HUES48 (cell line): ENCODE measurements around the gene C2CD4C.
"Not testable (repeated sequence)": the region's sequence is repeated elsewhere in the genome, so short reads cannot be mapped to it uniquely, and the experiment has no call there.

Experiments
- H3K27ac ChIP-seq: one replicate; pipeline ENCODE4 v1.7.0; 2013; ENCODE audit warnings: low read depth, low read length, inconsistent platforms
- H3K27me3 ChIP-seq: 2 replicates; pipeline ENCODE4 v1.6.1; 2013; ENCODE audit warnings: mild to moderate bottlenecking, low read length; ENCODE audit not compliant: control insufficient read depth, insufficient read depth
- H3K36me3 ChIP-seq: 2 replicates; pipeline ENCODE4 v1.6.1; 2013; ENCODE audit warnings: low read length; ENCODE audit not compliant: control insufficient read depth, insufficient read depth
- H3K4me1 ChIP-seq: 2 replicates; pipeline ENCODE4 v1.6.1; 2013; ENCODE audit warnings: mild to moderate bottlenecking, low read length; ENCODE audit not compliant: control insufficient read depth, insufficient read depth
- H3K4me3 ChIP-seq: 2 replicates; pipeline ENCODE4 v1.5.1; 2013; ENCODE audit warnings: mild to moderate bottlenecking, low read depth, low read length
- H3K9ac ChIP-seq: 2 replicates; pipeline ENCODE4 v1.6.1; 2013; ENCODE audit warnings: mild to moderate bottlenecking, low read depth, low read length, moderate library complexity
- H3K9me3 ChIP-seq: 2 replicates; pipeline ENCODE4 v1.6.1; 2013; ENCODE audit warnings: low read length; ENCODE audit not compliant: control insufficient read depth, insufficient read depth

The C2CD4C gene

GRCh38 chr19:411723-412355, 2.9 kb upstream of the C2CD4C start:
- H3K36me3 ChIP-seq: no peaks in the 10 kb centered on the region; the same call in 1 of the 2 replicates
- peaks cover 17% of the 10 kb centered on the region for H3K4me1 ChIP-seq
- no peaks in the 10 kb centered on the region for H3K9me3 ChIP-seq
- H3K9ac ChIP-seq: no peak overlapping the region
- no peak overlapping the region for H3K4me3 ChIP-seq
- H3K27me3 ChIP-seq: peaks cover 10% of the 10 kb centered on the region
- H3K27ac ChIP-seq: no peak overlapping the region

GRCh38 chr19:411121-411722, 2.3 kb upstream of the C2CD4C start:
- H3K9me3 ChIP-seq, H3K36me3 ChIP-seq, H3K27ac ChIP-seq, H3K27me3 ChIP-seq, H3K9ac ChIP-seq, H3K4me3 ChIP-seq: not testable (repeated sequence)
- peaks cover 17% of the 10 kb centered on the region for H3K4me1 ChIP-seq

GRCh38 chr19:410243-410781, 1.4 kb upstream of the C2CD4C start:
- H3K27me3 ChIP-seq: peaks cover 10% of the 10 kb centered on the region
- peaks cover 17% of the 10 kb centered on the region for H3K4me1 ChIP-seq
- no peak overlapping the region for H3K9ac ChIP-seq
- no peaks in the 10 kb centered on the region; the same call in 1 of the 2 replicates for H3K36me3 ChIP-seq
- H3K27ac ChIP-seq: no peak overlapping the region
- H3K9me3 ChIP-seq: no peaks in the 10 kb centered on the region
- no peak overlapping the region for H3K4me3 ChIP-seq

GRCh38 chr19:409516-410242, 732 bp upstream of the C2CD4C start:
- Histone ChIP-seq H3K9me3 (no peaks in the 10 kb centered on the region), H3K4me3 (peak overlapping the region; percentile 62), H3K27me3 (peaks cover 10% of the 10 kb centered on the region)

GRCh38 chr19:408441-408901, 476 bp downstream of the C2CD4C start:
- Histone ChIP-seq H3K4me3 (peak overlapping the region; percentile 62), H3K27ac (peak overlapping the region; percentile 18), H3K27me3 (peaks cover 10% of the 10 kb centered on the region), H3K9ac (no peak overlapping the region), H3K36me3 (no peaks in the 10 kb centered on the region; the same call in 1 of the 2 replicates), H3K4me1 (peaks cover 17% of the 10 kb centered on the region), H3K9me3 (no peaks in the 10 kb centered on the region)

More at GRCh38 chr19:409516-410242, 732 bp upstream of the C2CD4C start:
- peak overlapping the region; percentile 22 for H3K27ac ChIP-seq
- H3K9ac ChIP-seq: no peak overlapping the region
- no peaks in the 10 kb centered on the region; the same call in 1 of the 2 replicates for H3K36me3 ChIP-seq
- H3K4me1 ChIP-seq: peaks cover 17% of the 10 kb centered on the region

- Histone ChIP-seq H3K27ac (no peak overlapping the region), H3K4me1 (peaks cover 17% of the 10 kb centered on the region), H3K9ac (no peak overlapping the region), H3K4me3 (peak overlapping the region; percentile 62), H3K27me3 (peaks cover 10% of the 10 kb centered on the region), H3K9me3 (no peaks in the 10 kb centered on the region), H3K36me3 (no peaks in the 10 kb centered on the region; the same call in 1 of the 2 replicates)
These were observed 1.2 kb downstream of the C2CD4C start for GRCh38 chr19:407511-408440.

GRCh38 chr19:406971-407510, 1.9 kb downstream of the C2CD4C start:
- Histone ChIP-seq H3K27ac (no peak overlapping the region), H3K4me3 (no peak overlapping the region), H3K9me3 (no peaks in the 10 kb centered on the region), H3K9ac (no peak overlapping the region), H3K36me3 (no peaks in the 10 kb centered on the region; the same call in 1 of the 2 replicates), H3K4me1 (peaks cover 11% of the 10 kb centered on the region), H3K27me3 (peaks cover 10% of the 10 kb centered on the region)

GRCh38 chr19:406135-406781, 2.7 kb downstream of the C2CD4C start:
- no peak overlapping the region for H3K4me3 ChIP-seq
- H3K9ac ChIP-seq: no peak overlapping the region
- H3K27me3 ChIP-seq: peaks cover 10% of the 10 kb centered on the region
- no peaks in the 10 kb centered on the region; the same call in 1 of the 2 replicates for H3K36me3 ChIP-seq
- no peaks in the 10 kb centered on the region for H3K9me3 ChIP-seq
- peaks cover 5% of the 10 kb centered on the region for H3K4me1 ChIP-seq
- no peak overlapping the region for H3K27ac ChIP-seq

GRCh38 chr19:405121-405965, 3.6 kb downstream of the C2CD4C start:
- no peak overlapping the region for H3K9ac ChIP-seq
- peaks cover 10% of the 10 kb centered on the region for H3K27me3 ChIP-seq
- no peaks in the 10 kb centered on the region for H3K9me3 ChIP-seq
- peaks cover 5% of the 10 kb centered on the region for H3K4me1 ChIP-seq
- H3K27ac ChIP-seq: no peak overlapping the region
- no peaks in the 10 kb centered on the region; the same call in 1 of the 2 replicates for H3K36me3 ChIP-seq
- no peak overlapping the region for H3K4me3 ChIP-seq
